GM18507 (cell line): ENCODE measurements around the gene DLG4.
"Not testable (repeated sequence)": the region's sequence is repeated elsewhere in the genome, so short reads cannot be mapped to it uniquely, and the experiment has no call there.

Source experiments
- DNase-seq: peaks from one replicate; pipeline ENCODE4 v3.0.0; 2011; ENCODE audit warnings: low read depth; ENCODE audit not compliant: insufficient read length; ENCODE audit errors: extremely low spot score
- FAIRE-seq: peaks from 2 replicates; lab custom pipeline; 2011; peaks lifted over from hg19 to GRCh38; lab: Jason Lieb, UNC

Gene DLG4

GRCh38 chr17:7196651-7197401, 22.8 kb downstream of the DLG4 start:
- FAIRE-seq, result no peak
- DNase-seq, result no peak

- DNase-seq (no peak), FAIRE-seq (no peak)
Observed at GRCh38 chr17:7195971-7196370, 23.7 kb downstream of the DLG4 start.

DNA sequence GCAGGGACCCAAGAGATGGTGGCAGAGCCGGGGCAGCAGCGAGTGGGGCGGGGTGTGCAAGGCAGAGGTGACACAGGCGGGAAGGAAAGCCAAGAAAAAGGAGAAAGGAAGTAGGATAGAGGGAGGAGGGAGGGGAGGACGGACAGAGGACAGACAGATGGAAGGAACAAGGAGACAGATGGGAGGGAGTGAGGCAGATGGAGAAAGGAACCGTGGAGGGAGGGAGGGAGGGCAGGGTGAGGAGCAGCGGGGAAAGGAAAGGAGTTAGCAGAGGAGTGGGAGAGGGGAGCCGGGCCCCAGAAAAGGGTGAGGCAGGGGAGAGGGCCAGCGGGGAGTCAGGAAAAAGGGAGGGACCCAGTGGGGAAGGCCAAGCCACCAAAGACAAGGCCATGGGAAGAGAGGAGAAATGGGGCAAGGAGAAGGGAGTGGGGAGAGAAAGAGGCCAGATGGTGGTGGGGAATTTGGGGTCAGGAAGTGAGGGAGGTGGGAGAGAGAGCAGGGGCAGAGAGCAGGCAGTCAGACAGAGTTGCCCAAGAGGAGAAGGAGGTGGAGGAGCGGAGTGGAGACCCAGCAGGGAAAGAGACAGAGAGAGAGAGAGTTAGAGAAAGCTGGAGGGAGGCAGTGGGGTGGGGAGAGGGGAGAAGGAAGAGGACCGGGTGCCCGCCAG, 27.2 kb downstream of the DLG4 start:
- no peak for FAIRE-seq

GRCh38 chr17:7191571-7192270, 27.9 kb downstream of the DLG4 start:
- DNase-seq, result peak; percentile 25
- FAIRE-seq, result no peak

More for the DNA sequence above, 27.2 kb downstream of the DLG4 start:
- DNase-seq, result no peak

DNA sequence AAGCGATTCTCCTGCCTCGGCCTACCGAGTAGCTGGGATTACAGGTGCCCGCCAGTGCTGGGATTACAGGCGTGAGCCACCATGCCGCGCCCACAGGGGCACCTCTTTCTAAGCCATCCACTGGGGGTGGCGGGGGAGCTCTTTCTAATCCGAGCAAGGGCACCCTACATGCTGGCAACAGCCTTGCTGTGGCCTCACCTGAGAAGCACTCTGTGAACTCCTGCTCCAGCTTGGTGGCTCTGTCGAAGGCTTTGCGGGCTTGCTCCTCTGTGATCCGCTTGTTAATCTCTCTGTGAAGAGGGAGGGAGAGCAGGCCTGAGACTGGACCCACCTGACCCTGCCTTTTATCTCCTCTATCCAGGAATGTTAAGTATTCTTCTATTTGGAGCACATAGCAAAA, 28.6 kb downstream of the DLG4 start:
- no peak for DNase-seq
- no peak for FAIRE-seq

- no peak for DNase-seq
- FAIRE-seq, result no peak
Observed at GRCh38 chr17:7190276-7190917, 29.2 kb downstream of the DLG4 start.

- FAIRE-seq, result no peak
- no peak for DNase-seq
Observed at GRCh38 chr17:7186241-7186640, 33.4 kb downstream of the DLG4 start.

DNA sequence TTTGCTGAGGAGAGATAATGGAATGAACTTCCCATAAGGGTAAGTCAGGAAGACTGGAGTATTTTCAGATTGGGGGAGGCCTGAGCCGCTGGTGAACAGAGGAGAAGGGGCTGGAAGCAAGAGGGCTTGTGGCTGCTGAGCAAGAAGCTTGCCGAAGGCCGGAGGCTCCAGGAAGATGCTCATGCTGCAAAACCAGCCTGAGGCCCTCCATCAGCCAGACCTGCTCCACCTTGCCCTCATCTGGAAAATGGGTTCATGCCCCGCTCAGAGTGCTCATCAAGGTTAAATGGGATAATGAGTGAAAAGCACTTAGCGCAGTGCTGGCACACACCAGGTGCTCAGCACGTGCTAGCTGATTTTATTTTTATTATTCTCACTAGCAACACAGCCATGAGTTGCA, 35.0 kb downstream of the DLG4 start:
- FAIRE-seq (no peak), DNase-seq (no peak)

DNA sequence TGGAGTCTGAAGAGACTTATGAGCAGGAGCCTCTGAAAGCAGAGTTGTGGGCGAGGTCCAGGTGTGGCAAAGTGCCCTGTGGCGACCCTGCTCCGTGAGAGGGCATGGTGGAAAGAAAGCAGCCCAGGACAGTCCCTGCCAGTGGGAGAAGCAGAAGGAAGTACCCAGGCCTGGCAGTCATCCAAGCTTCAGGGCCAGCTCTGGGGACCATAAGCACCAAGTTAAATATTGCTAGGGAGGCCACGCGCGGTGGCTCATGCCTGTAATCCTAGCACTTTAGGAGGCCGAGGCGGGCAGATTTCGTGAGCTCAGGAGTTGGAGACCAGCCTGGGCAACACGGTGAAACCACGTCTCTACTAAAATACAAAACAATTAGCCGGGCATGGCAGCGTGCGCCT, 35.5 kb downstream of the DLG4 start:
- no peak for DNase-seq
- no peak for FAIRE-seq

- FAIRE-seq (no peak), DNase-seq (no peak)
Observed at GRCh38 chr17:7183433-7184090, 36.1 kb downstream of the DLG4 start.

DNA sequence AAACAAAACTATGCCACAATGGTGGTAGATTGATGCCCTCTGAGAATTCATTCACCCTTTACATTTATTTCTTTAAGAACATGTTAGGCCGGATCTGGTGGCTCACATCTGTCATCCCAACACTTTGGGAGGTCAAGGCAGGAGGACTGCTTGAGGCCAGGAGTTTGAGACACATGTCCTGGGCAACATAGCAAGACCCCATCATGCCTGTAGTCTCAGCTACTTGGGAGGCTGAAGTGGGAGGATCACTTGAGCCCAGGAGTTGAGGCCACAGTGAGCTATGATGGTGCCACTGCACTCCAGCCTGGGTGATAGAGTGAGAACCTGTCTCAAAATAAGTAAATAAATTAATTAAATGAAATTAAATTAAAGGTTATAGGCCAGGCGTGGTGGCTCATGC, 37.5 kb downstream of the DLG4 start:
- DNase-seq, FAIRE-seq: not testable (repeated sequence)

- DNase-seq (no peak), FAIRE-seq (no peak)
Observed at GRCh38 chr17:7179317-7180254, 40.0 kb downstream of the DLG4 start, which contains the start of gene ASGR1. Gene ASGR1, minus strand, starts transcription at chr17:7179370. Its CDS starts 807 bp downstream, at chr17:7178563.

- DNase-seq, result no peak
- FAIRE-seq, result no peak
Observed at GRCh38 chr17:7178973-7179316, 40.7 kb downstream of the DLG4 start.

- no peak for DNase-seq
- FAIRE-seq, result no peak
Observed at GRCh38 chr17:7177954-7178477, 41.6 kb downstream of the DLG4 start.

DNA sequence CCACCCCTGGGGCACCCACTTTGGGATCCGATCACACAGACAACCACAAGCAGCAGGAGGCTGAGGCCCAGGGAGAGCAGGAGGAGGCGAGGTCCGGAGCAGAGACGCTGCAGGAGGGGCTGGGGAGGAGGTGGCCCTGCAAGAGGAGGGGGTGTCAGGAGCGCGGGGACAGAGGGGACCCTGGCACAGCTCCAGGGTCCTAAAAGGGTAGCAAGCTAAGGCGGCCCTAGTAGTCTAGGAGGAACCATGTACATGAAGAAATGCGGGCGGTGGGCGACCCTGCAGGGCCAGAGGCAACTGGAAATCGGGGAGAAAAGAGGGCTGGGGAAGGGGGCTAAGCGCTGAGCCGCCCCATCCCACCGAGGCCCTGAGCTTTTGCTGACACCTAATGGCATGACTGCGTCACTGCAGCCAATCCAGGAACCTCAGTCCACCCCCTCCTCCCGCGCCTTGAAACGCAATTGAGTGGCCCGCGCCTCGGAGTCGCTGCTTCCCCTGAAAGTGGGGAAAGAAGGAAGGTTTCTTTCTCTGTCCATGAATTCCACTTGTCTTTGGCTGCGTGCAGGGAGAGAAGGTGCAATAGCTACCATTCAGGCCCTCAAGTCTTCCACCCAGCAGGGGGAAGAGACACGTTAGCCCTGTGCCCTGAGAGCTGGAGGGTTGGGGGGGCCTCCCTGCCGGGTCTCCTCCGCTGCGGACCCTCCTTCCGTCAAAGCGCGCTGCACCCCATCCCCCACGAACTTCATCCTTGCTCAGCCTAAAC, 42.3 kb downstream of the DLG4 start:
- FAIRE-seq (peak; percentile 60), DNase-seq (peak; percentile 64)

DNA sequence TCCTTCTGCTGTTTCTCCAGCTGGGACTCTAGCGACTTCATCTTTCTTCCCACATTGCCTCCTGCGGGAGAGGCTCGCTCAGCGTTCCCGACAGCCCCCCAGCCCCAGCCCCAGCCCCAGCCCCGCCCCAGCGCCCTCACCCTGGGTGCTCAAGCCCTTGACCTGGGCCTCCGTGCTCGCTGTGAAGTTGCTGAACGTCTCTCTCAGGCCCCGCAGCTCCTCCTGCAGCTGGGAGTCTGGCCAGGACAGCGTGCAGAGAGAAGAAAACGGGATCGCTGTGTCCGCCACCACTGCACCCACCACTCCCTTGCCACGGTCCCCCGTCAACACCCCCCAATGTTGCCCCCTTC, 42.8 kb downstream of the DLG4 start:
- no peak for DNase-seq
- no peak for FAIRE-seq

GRCh38 chr17:7176107-7176840, 43.4 kb downstream of the DLG4 start:
- no peak for DNase-seq
- FAIRE-seq, result no peak
